T-helper 1 cell (primary cell): Measurements from ENCODE around the gene TMUB1.

Experiments used
- DNase-seq, 5 donors: peaks; one replicate each; pipeline ENCODE4 v3.0.0-alpha.2; 2012 to 2020
- total RNA-seq, 4 donors: gene quantifications; one replicate each; lab custom pipeline; 2026; lab: John Stamatoyannopoulos, UW

Gene TMUB1
- 17.1 to 42.0 (median 23.8) reads per million in 4 donors for total RNA-seq

GRCh38 chr7:151083071-151083823 lies at the start of gene TMUB1:
Gene TMUB1, minus strand, starts transcription at chr7:151083493. Its CDS starts 930 bp downstream, at chr7:151082563.
- peak; percentile 78 to 90 (median 82) for DNase-seq

- DNase-seq: no peak
Observed at GRCh38 chr7:151132461-151133205, 49.3 kb upstream of the TMUB1 start.

GRCh38 chr7:151131592-151132293 lies 48.5 kb upstream of the TMUB1 start:
- DNase-seq: no peak

- DNase-seq: no peak
Observed at GRCh38 chr7:151131224-151131591, 47.9 kb upstream of the TMUB1 start.

GRCh38 chr7:151130741-151131157 lies 47.5 kb upstream of the TMUB1 start:
- DNase-seq: no peak

GRCh38 chr7:151129960-151130591 lies 46.8 kb upstream of the TMUB1 start:
- DNase-seq: no peak

GRCh38 chr7:151129117-151129959 lies 46.0 kb upstream of the TMUB1 start:
- no peak for DNase-seq

GRCh38 chr7:151128716-151129115 lies 45.4 kb upstream of the TMUB1 start:
- DNase-seq: no peak

GRCh38 chr7:151128144-151128543 lies 44.9 kb upstream of the TMUB1 start:
- DNase-seq: no peak

- no peak for DNase-seq
Observed at GRCh38 chr7:151126491-151127137, 43.3 kb upstream of the TMUB1 start.

- no peak for DNase-seq
Observed at GRCh38 chr7:151125846-151126481, 42.7 kb upstream of the TMUB1 start.

GRCh38 chr7:151125470-151125845 lies 42.2 kb upstream of the TMUB1 start:
- no peak for DNase-seq

- DNase-seq: no peak
Observed at GRCh38 chr7:151124899-151125399, 41.7 kb upstream of the TMUB1 start.

- no peak for DNase-seq
Observed at GRCh38 chr7:151124481-151124880, 41.2 kb upstream of the TMUB1 start.

GRCh38 chr7:151123822-151124464 lies 40.6 kb upstream of the TMUB1 start:
- peak; percentile 64 to 82 (median 74) for DNase-seq

GRCh38 chr7:151123158-151123821 lies 40.0 kb upstream of the TMUB1 start:
- no peak for DNase-seq

- no peak for DNase-seq
Observed at GRCh38 chr7:151122796-151123157, 39.5 kb upstream of the TMUB1 start.

- no peak for DNase-seq
Observed at GRCh38 chr7:151122276-151122675, 39.0 kb upstream of the TMUB1 start.

- no peak for DNase-seq
Observed at GRCh38 chr7:151121380-151122170, 38.3 kb upstream of the TMUB1 start.
